ENCODE measurements around the gene TMEM95.

DNA sequence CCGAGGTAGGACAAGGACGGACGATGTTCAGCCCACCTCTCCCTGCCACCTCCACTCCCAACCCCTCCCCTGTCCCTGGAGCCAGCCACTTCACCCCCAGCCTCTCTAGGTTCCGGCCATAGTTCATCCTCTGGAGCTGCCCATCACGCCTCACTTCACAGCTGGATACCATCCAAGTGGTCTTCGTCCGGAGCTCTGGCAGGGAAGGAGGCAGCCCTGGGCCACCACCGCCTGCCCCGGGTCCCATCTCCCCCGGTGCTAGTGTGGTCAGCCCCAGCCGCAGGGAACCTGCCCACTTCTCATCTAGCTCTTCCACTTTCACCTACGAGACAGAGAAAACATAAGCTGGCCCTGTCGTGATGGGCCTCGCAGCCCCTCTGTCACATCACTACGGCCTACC lies 33.5 kb upstream of the TMEM95 start:
- TF ChIP-seq, protein P1, sequence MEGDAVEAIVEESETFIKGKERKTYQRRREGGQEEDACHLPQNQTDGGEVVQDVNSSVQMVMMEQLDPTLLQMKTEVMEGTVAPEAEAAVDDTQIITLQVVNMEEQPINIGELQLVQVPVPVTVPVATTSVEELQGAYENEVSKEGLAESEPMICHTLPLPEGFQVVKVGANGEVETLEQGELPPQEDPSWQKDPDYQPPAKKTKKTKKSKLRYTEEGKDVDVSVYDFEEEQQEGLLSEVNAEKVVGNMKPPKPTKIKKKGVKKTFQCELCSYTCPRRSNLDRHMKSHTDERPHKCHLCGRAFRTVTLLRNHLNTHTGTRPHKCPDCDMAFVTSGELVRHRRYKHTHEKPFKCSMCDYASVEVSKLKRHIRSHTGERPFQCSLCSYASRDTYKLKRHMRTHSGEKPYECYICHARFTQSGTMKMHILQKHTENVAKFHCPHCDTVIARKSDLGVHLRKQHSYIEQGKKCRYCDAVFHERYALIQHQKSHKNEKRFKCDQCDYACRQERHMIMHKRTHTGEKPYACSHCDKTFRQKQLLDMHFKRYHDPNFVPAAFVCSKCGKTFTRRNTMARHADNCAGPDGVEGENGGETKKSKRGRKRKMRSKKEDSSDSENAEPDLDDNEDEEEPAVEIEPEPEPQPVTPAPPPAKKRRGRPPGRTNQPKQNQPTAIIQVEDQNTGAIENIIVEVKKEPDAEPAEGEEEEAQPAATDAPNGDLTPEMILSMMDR (IDR thresholded peaks at IDR 0.05), result no peak
- TF ChIP-seq EP300 (IDR thresholded peaks at IDR 0.05), result no peak
- TF ChIP-seq POLR2A (IDR thresholded peaks at IDR 0.05), result no peak
